HepG2 (cell line): Measurements from ENCODE around the gene MAPK4. TPM values are rescaled to one million over a fixed set of nuclear protein-coding genes. Genes with fewer than 3 reads are reported as not detected.

Experiments used
- ATAC-seq: fragments of 200-7000 bp; cut with Tn5 transposase; 3 replicates; pipeline ENCODE4 v1.9.1; 2020; ENCODE audit warnings: mild to moderate bottlenecking, moderate library complexity
- BruUV-seq: library from RNA; stranded (reverse); fragments of 400-500 nt; replicated peaks from 2 replicates; lab custom pipeline; 2021; lab: Mats Ljungman, UMichigan
- CTCF ChIA-PET: fragments of 300-600 bp; formaldehyde crosslinking; extraction: SDS; loops from one replicate; lab custom pipeline; 2021; ENCODE audit warnings: low total read pairs, inconsistent platforms, low intra/inter-chr PET ratio; lab: Yijun Ruan, JAX
- POLR2A ChIA-PET: fragments of 350-600 bp; sonication (Branson Sonifier 250); formaldehyde crosslinking; loops from one replicate; lab custom pipeline; 2020; ENCODE audit warnings: antibody characterized with exemption, inconsistent platforms; lab: Yijun Ruan, JAX
- DNase-seq: peaks from one replicate; pipeline ENCODE4 v3.0.0-alpha.2; 2015; ENCODE audit warnings: low spot score
- FAIRE-seq: peaks from 3 replicates; lab custom pipeline; 2011; peaks lifted over from hg19 to GRCh38; lab: Jason Lieb, UNC
- H2AFZ ChIP-seq: one replicate; pipeline ENCODE4 v1.6.1; 2011; ENCODE audit warnings: low read length, inconsistent platforms
- H3K27ac ChIP-seq: fragments of 300-600 bp; 3 replicates; pipeline ENCODE4 v1.8.0; 2011; ENCODE audit warnings: mixed run types, mild to moderate bottlenecking, mixed read lengths, low read length, inconsistent platforms; ENCODE audit not compliant: insufficient read depth; ENCODE audit errors: extremely low read length
- H3K27me3 ChIP-seq, 2 experiments: fragments of 200-600 bp in 1 of 2; 2 replicates in 1 of 2; 3 replicates in 1 of 2; pipeline versions ENCODE4 v1.6.0 to v1.8.0; 2011; ENCODE audit warnings: low read length in 2 of 2, mild to moderate bottlenecking in 2 of 2, moderate library complexity in 2 of 2, inconsistent platforms in 1 of 2; ENCODE audit not compliant: insufficient read depth in 2 of 2, control insufficient read depth in 1 of 2
- H3K36me3 ChIP-seq, 2 experiments: fragments of 200-600 bp in 1 of 2; replicated peaks in 1 of 2; 2 replicates in 1 of 2; 3 replicates in 1 of 2; pipeline versions ENCODE4 v1.5.1 to v1.8.0; 2011; ENCODE audit warnings: low read length in 2 of 2, inconsistent platforms in 1 of 2; ENCODE audit not compliant: insufficient read depth in 2 of 2, control insufficient read depth in 1 of 2
- H3K4me1 ChIP-seq: 2 replicates; pipeline ENCODE4 v1.5.1; 2012; ENCODE audit warnings: low read length, inconsistent platforms; ENCODE audit not compliant: insufficient read depth
- H3K4me2 ChIP-seq: 2 replicates; pipeline ENCODE4 v1.6.0; 2011; ENCODE audit warnings: low read depth, low read length, inconsistent platforms
- H3K4me3 ChIP-seq, 3 experiments: fragments of 200-600 bp in 1 of 3; sonication (generic), shearing (Covaris generic) in 1 of 3; replicated peaks in 1 of 3; 2 replicates each; pipeline ENCODE4 v1.5.1; 2011 to 2016; ENCODE audit warnings: low read length in 3 of 3, inconsistent platforms in 2 of 3, low read depth in 2 of 3, mild to moderate bottlenecking in 2 of 3, control low read depth in 1 of 3, mixed read lengths in 1 of 3; ENCODE audit not compliant: insufficient read depth in 1 of 3
- H3K79me2 ChIP-seq: one replicate; pipeline ENCODE4 v1.6.1; 2011; ENCODE audit warnings: low read length, inconsistent platforms; ENCODE audit not compliant: insufficient read depth
- H3K9ac ChIP-seq: 2 replicates; pipeline ENCODE4 v1.6.0; 2011; ENCODE audit warnings: mild to moderate bottlenecking, low read depth, low read length, inconsistent platforms; ENCODE audit not compliant: insufficient read depth
- H3K9me3 ChIP-seq: 2 replicates; pipeline ENCODE4 v1.5.1; 2012; ENCODE audit warnings: mild to moderate bottlenecking, low read length
- H4K20me1 ChIP-seq: 2 replicates; pipeline ENCODE4 v1.6.0; 2011; ENCODE audit warnings: inconsistent platforms, mild to moderate bottlenecking, low read length, moderate library complexity; ENCODE audit not compliant: insufficient read depth
- DRAP1 ChIP-seq: IDR thresholded peaks from 2 replicates; pipeline ENCODE4 v1.6.1; 2016; ENCODE audit warnings: missing genetic modification reagents, missing compliant biosample characterization
- SMARCC2 ChIP-seq: fragments of 450-650 bp; IDR thresholded peaks from 2 replicates; pipeline ENCODE4 v1.6.1; 2017; ENCODE audit warnings: antibody characterized with exemption, mild to moderate bottlenecking
- USF2 ChIP-seq, 2 experiments: sonication (generic) in 1 of 2; formaldehyde crosslinking in 1 of 2; IDR thresholded peaks; 2 replicates each; pipeline versions ENCODE4 v1.5.1 to v1.6.1; 2011 to 2020; ENCODE audit warnings: borderline replicate concordance in 1 of 2, low read depth in 1 of 2, low read length in 1 of 2, mild to moderate bottlenecking in 1 of 2, missing genetic modification reagents in 1 of 2, moderate library complexity in 1 of 2
- ZNF30 ChIP-seq: sonication (generic); formaldehyde crosslinking; IDR thresholded peaks from 2 replicates; pipeline ENCODE4 v1.5.0; 2020; ENCODE audit warnings: mild to moderate bottlenecking, missing genetic modification reagents
- WGBS: methylation state at CpG from one replicate; pipeline ENCODE4 v1.1.6; 2017; ENCODE audit warnings: low lambda C conversion rate; 5-methylcytosine and 5-hydroxymethylcytosine counted together
- in situ Hi-C: cut with HindIII; loops from 2 replicates; pipeline ENCODE4 v1.10.0; 2017; ENCODE audit warnings: low pct_unique_long_range_greater_than_20kb; ENCODE audit not compliant: extremely low pct_ligation_motif_present
- intact Hi-C: fragments of 100-400 bp; cut with micrococcal nuclease; formaldehyde crosslinking; loops from one replicate; pipeline ENCODE4 v1.10.0; 2022; ENCODE audit not compliant: unreplicated experiment
- polyA plus RNA-seq, 8 experiments: library from polyadenylated mRNA; depleted of rRNA in 3 of 8; stranded (reverse) in 7 of 8; unstranded in 1 of 8; fragments of >200 nt; fragmentation: Illumina TruSeq in 4 of 8; extraction: Trizol in 4 of 8; gene quantifications; 2 replicates each; pipeline versions ENCODE4 v1.2.1 to v1.2.3, GENCODE V29; 2011 to 2016; ENCODE audit warnings: low read depth in 4 of 8, missing spikeins in 1 of 8, mixed read lengths in 1 of 8; ENCODE audit not compliant: insufficient read depth in 1 of 8
- total RNA-seq, 5 experiments: library from RNA; depleted of rRNA; stranded (reverse); fragments of >200 nt; fragmentation: Illumina TruSeq; extraction: Trizol; gene quantifications; 2 replicates each; pipeline ENCODE4 v1.2.3, GENCODE V29; 2016; ENCODE audit warnings: low read depth in 1 of 5

Gene MAPK4
- total and polyA plus RNA-seq, 2 of the 13 experiments (the other 11 are each of a cell fraction or from before 2014, with no cell fraction given) = not detected

- no peak for TF ChIP-seq USF2 (IDR thresholded peaks at IDR 0.05; ENCODE audit: low read depth, low read length)
- TF ChIP-seq USF2 (CRISPR knock-in tag; IDR thresholded peaks at IDR 0.05; ENCODE audit: borderline replicate concordance) = no peak
Measured at GRCh38 chr18:50734342-50734741, 174.5 kb downstream of the MAPK4 start (continued).

- H4K20me1 ChIP-seq = no peaks in the 10 kb centered on the region
- no peak for ATAC-seq
- WGBS = 89% methylated on average over 5 of the region's 5 CpGs
- ChIA-PET CTCF (no interaction called here), POLR2A (no interaction called here)
- peaks cover 29% of the 10 kb centered on the region for H3K4me1 ChIP-seq
- intact Hi-C loops = no loop called here
- DNase-seq = no peak
- no peak for FAIRE-seq
- no peak overlapping the region for H3K4me2 ChIP-seq
- H3K27ac ChIP-seq = no peak overlapping the region
- no peaks in the 10 kb centered on the region for H3K27me3 ChIP-seq
- BruUV-seq = no TSS peak
- TF ChIP-seq SMARCC2 (no peak), DRAP1 (CRISPR knock-in tag) (no peak), ZNF30 (CRISPR knock-in tag) (no peak)
- no peak overlapping the region for H2AFZ ChIP-seq
- no peaks in the 10 kb centered on the region for H3K9me3 ChIP-seq
- H3K4me3 ChIP-seq = no peak overlapping the region
- H3K9ac ChIP-seq = no peak overlapping the region
- H3K36me3 ChIP-seq = no peaks in the 10 kb centered on the region
- in situ Hi-C loops = no loop called here
- no peaks in the 10 kb centered on the region for H3K79me2 ChIP-seq
Measured at GRCh38 chr18:50734886-50735285, 175.0 kb downstream of the MAPK4 start.
